Left kidney (tissue), 2 donors: ENCODE results near the gene AUP1. TPM values are rescaled to one million over a fixed set of nuclear protein-coding genes. Genes with fewer than 3 reads are reported as not detected.

ENCODE experiments used
- DNase-seq: peaks from one replicate; pipeline ENCODE4 v3.0.0-alpha.2; 2013
- polyA plus RNA-seq: library from polyadenylated mRNA; unstranded; fragments of 120-200 nt; gene quantifications from one replicate; pipeline ENCODE4 v1.2.1, GENCODE V29; 2013; ENCODE audit not compliant: insufficient read length

The AUP1 gene
- polyA plus RNA-seq, 1 donor = 96.8 TPM

- DNase-seq = no peak
These were observed 14.1 kb downstream of the AUP1 start for GRCh38 chr2:74515271-74515980.

DNA sequence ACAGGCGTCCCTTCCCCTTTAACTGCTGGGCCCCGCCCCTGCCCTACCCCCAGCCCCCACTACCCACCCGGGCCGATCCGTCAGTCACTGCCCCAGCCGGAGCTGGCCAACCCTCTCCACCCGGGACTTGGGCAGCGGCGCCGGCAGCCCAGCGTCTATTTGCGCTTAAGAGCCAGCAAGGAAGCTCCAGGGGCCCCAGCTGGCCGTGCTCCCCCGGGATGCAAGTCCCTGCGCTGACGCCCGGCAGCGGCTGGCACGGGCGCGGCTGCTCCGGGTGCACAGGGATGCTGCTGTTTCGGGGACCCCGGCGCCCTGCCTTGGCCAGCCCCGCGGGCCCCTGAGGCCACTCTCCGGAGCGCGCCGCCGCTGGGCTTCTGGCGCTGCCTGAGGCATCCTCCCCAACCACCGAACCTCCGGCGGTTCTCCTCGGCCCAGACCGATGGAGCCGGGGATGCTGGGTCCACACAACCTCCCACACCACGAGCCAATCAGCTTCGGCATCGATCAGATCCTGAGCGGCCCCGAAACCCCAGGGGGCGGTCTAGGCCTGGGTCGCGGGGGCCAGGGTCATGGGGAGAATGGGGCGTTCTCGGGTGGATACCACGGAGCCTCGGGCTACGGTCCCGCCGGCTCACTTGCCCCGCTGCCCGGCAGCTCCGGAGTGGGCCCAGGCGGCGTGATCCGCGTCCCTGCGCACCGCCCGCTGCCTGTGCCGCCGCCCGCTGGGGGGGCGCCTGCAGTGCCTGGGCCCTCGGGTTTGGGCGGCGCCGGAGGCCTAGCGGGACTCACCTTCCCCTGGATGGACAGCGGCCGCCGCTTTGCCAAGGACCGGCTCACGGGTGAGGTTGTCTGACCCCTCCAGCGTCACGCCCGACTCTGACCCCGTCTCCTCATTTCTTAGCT, 14.9 kb downstream of the AUP1 start, which contains the start of gene TLX2:
TLX2 (plus strand) TSS at position 83 of the 903 bp plus-strand sequence; CDS start at position 440, 357 bp downstream.
- DNase-seq = no peak

DNA sequence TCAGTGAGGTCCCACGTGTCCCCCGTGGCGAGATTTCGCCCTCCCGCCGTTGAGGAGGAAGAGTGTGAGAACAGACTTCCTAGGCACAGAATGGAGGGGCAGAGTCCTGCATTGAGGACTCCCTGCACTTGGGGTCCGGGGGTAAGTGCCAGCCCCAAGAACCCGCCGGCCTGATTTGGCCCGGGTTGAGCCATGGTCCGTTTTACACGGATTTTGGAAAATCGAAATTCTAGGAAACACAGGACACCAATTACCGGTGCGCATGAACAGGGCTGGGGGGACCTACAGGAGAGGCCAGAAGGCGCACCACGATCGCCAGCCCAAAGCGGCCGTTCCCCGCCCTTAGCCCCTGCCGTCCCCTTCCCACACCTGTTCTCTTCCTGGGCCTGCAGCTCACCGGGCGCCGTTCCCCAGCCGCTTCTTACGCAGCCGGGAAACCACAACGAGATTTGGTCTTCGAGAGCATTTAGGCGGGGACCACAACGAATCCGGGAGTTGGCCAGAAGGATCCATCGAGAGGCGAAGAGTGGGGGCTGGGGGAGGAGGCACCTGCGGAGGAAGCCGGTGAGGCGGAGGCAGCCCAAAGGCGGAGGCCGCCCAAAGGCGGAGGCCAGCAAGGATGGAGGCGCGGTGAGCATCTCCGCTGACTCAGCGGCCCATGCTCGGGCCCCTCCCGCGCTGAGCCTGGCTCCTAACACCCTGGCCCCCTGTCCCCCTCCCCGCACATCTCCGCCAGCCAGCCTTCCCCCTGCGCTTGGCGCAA, 15.7 kb downstream of the AUP1 start:
- DNase-seq = no peak

DNA sequence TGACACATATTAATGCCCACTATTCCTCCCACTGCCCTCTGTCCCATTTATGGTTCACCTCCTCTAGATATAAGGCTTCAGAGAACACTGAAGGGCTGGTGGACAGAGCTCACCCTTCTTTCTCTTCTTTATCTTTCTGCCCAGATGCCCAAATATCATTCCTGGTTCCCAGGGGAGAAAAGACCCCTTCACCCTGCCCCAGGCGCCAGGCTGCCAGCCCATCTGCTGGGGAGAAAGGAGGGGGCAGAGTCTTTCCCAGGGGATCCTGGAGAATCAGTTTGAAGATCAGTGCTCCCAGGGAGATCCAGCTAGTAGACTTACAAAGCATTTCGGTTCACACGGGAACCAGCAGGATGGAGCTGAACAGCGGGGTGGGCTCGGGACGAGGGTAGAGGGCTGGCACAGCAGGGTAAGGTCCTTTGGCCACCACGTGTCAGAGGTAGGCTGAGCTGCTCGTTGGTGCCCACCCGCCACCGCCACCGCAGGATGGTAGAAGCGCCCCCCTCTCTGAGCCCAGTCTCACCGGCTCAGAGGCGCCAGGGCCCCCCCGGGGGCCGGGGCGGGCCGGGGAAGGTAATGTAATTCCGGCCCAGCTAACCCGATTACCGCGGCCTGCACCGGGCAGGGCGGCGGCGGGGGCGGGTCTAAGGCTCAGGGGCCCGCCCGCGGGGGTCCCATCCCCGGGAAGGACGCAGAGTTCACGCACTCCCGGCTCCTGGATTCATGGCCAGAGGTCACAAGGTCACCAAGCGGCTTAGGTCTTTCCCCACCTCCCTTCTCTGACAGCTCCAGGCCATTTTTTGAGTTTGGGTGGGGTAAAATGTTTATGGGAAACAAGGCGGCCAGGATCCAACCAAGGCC, 16.5 kb downstream of the AUP1 start:
- DNase-seq = no peak

DNA sequence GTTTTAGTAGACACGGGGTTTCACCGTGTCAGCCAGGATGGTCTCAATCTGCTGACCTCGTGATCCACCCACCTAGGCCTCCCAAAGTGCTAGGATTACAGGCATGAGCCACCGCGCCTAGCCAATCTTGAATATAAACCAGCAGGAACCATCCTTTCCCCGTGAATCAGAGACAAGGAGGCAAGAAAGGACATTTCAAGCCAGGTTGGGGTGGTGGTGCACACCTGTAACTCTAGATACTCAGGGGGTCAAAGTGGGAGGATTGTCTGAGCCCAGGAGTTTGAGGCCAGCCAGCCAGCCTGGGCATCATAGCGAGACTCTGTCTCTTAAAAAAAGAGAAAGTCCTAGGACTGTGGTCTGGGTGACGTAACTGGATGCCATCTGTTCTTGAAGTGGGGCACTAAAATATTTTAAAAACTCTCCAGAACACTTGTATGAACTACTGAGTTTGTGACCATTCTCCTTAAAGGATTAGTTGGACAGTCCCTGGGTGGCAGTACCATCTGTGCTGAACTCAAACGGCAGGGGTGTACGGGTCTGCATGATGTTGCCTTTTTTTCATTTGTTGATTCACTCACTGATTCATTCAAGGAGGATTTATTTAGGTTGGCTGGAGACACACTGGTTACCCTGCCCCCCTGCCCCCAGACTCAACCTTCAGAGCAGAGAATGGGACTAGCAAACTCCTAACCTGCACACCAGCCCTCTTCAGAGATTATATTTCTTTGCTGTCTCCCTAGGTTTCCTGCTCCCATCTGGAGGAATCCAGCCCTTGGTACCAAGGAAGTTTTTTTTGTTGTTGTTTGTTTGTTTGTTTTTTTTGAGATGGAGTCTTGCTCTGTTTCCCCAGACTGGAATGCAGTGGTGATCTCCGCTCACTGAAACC, 18.2 kb downstream of the AUP1 start:
- DNase-seq = no peak

DNA sequence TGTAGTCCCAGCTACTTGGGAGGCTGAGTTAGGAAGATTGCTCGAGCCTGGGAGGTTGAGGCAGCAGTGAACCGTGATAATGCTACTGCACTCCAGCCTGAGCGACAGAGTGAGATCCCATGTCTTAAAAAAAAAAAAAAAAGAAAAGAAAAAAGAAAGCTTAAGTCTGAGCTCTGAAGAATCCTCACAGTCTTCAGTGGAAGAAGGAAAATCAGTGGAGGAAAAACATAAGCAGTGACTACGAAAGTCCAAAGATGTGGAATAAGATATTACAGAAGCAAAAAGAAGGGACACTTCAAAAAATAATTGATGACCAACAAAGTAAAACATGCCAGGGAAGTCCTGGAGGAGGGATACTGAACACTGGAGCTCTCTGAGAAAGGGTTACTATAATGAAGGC, 19.2 kb downstream of the AUP1 start:
- DNase-seq = no peak

DNA sequence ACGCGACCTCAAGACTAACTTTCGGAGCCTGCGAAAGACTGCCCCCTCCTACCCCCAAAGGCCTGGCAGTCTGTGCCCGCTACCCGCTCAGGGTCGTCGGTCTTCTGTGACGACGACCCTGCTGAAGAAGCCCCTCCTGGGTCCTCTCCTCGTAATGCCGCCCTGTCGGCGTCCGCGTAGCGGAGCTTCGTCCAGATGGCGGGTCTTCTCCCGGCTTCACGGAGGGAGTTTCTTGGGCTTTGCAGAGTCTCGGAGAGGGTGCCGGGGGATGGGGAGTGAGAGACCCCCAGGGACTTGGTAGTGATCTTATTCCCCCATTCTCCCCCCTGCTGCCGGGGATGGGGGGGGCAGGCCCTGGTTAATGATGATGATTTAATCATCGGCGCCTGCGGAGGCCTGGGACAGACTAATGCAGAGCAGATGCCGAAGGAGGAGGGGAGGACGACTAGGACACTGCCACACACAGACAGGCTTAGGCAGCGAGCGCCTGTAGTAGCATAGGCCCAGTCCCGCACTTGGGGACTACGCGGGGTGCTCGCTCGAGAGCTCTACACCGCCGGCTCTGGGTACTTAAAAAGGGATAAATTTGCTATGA, 21.5 kb downstream of the AUP1 start:
- DNase-seq = no peak

DNA sequence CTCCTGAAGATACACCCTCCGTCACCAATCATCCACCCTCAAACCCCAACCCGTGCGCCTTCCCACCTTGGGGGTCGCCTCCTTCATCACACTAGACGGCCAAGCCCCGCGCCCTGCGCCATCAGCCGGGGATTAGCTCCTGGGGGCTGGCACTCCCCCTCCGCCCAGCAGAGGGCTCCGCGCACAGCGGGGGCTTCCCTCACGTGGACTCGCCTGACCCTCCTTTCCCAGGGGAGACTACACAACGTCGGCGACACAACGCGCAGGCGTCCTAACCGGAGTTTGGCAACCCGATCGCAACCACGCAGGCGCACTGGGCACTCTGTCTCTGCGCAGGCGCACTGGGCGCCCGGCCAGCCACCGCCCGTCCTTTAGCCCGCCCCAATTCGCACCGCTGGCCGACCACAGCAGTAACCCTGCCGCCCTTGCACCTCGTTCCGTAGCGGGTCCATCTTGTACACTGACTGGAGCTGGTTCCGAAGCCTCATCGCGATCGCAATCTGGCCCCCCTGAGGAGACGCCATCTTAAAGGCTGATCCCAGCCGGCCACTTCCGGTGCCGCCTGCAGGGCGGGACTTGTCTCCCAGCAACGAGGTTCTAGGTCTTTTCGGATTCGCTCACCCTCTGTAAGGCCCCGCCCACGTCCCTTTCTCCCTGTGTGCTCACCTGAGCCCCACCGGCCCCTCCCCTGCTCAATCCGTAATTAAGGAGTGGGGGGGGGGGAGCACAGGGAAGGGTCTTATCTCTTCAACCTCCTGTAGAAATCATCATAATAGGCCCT, 22.2 kb downstream of the AUP1 start, which contains the start of gene PCGF1:
PCGF1 (minus strand) TSS at position 551 of the 781 bp plus-strand sequence; CDS start at position 524, 27 bp downstream.
- peak; percentile 99 for DNase-seq

GRCh38 chr2:74505448-74506246, 23.9 kb downstream of the AUP1 start:
- no peak for DNase-seq

- DNase-seq = no peak
These were observed 24.9 kb downstream of the AUP1 start for GRCh38 chr2:74504591-74504990.

DNA sequence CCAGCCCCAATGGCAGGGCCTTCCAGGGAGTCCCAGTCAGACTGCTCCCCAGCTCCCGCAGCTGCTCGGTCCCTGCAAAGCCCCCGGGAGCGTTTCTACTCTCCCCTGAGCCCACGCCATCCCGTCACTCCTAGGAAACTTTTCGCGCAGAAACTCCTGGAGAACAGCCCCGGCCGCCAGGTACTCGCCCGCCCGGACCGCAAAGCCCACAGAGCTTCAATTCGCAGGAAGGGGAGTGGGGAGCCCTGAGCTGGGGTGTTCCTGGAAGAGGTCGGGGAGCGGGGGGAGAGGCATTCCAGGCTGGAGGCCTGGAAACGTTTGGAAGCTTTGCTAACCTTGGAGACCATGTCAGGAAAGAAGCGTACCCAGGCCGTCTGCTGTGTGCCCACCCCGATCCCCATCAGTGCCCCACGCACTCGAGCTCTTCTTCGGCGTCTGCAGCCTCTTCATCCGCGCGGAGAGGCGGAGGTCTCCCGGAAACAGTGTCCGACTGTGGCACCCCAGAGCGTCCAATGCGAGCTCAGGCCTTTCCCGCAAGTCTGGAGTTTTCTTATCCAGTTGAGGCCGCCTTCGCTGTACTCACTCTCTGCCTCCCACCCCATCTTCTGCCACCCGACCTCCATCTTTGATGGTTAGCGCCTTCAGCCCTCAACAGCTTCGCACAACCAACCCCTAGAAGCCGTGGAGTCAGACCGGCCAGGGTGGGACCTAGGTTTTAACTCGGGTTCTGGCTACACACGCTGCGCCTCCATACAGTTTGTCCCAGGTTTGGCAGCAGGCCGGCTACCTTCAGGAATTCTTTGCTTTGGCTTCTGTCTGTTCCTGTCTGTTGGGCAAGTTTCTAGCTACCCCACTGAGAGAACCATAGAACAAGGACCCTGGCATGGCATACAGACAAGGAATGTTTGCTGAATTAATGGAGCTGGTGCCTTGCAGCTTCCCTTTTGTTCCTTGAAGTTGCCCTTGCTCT, 25.7 kb downstream of the AUP1 start:
- DNase-seq = no peak

- no peak for DNase-seq
These were observed 26.6 kb downstream of the AUP1 start for GRCh38 chr2:74502720-74503505.

- no peak for DNase-seq
These were observed 27.3 kb downstream of the AUP1 start for GRCh38 chr2:74502147-74502719.

DNA sequence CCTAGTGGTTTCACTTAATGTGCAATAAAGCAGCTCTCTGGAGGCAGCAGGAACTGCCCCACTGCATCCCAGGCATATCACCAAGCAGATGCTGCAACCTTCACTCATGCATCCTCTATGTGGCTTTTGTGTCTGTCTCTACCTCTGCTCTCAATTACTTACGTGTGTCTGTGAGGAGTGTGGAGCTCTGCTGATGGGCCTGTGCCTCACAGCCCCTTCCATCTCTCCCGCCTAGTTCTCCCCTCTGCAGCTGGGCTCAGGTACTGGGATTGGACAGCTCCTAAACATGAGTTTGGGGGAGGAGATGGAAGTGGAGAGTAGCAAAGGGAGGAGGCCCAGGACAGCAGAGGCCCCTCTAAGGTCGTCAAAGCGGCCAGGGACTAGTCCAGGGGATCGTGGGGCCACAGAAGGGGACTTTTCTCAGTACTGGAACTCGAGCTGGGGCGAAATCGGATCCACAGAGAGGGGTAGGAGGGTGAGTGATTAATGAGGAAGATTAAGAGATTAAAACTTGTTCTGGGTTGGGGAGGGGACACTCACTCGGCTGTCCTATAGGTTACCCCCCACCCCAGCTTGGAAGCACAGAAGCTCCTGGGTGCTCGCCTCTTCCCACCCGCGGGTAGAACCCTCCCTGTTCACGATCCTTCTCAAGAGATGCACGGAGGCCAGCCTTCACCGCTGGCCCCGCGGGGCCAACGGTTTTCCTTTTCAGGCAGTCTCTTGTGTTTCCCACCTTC, 28.0 kb downstream of the AUP1 start:
- DNase-seq = no peak

DNA sequence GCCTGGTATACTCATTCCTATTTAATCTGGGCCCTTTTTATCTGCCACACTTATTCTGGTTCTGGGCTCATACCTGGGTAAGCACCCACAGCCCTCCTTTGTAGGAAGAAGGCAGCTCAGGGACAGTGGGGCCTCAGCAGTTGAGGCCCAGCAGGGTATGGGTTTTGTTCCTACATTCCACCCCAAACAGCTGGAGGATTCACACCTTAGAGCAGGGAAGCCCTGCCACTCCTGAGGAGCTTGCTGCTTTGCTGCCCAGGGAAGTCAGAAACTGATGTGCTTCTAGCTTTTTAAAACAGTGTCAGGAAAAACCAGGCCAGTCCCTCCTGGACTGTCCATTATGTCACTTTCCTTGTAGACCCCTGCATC, 28.9 kb downstream of the AUP1 start:
- DNase-seq = no peak
